ENCODE data around the gene RPS21. TPM values are rescaled to one million over a fixed set of nuclear protein-coding genes. Genes with fewer than 3 reads are reported as not detected.

The RPS21 gene
- total RNA-seq, 1 donor from 2014 or later: 2,109 TPM

- intact Hi-C loops (cut with micrococcal nuclease): no loop called here
- Mint-ChIP-seq H3K27ac (no peak overlapping the region), H3K36me3 (ENCODE audit: low read depth) (no peaks in the 10 kb centered on the region), H3K4me3 (no peak overlapping the region), H3K27me3 (peaks cover 4% of the 10 kb centered on the region), H3K9me3 (no peaks in the 10 kb centered on the region), H3K4me1 (no peaks in the 10 kb centered on the region)
- DNase-seq: no peak
Observed at GRCh38 chr20:62374331-62375152, 12.4 kb upstream of the RPS21 start.

GRCh38 chr20:62376112-62377063 is 10.5 kb upstream of the RPS21 start:
- Mint-ChIP-seq H3K27me3 (peaks cover 3% of the 10 kb centered on the region), H3K27ac (no peak overlapping the region), H3K9me3 (no peaks in the 10 kb centered on the region), H3K36me3 (ENCODE audit: low read depth) (no peaks in the 10 kb centered on the region), H3K4me1 (no peaks in the 10 kb centered on the region), H3K4me3 (no peak overlapping the region)
- intact Hi-C loops (cut with micrococcal nuclease): no loop called here
- no peak for DNase-seq

GRCh38 chr20:62377064-62377461 is 9.8 kb upstream of the RPS21 start:
- intact Hi-C loops (cut with micrococcal nuclease): no loop called here
- Mint-ChIP-seq H3K4me3 (no peak overlapping the region), H3K27me3 (peaks cover 3% of the 10 kb centered on the region), H3K36me3 (ENCODE audit: low read depth) (peaks cover 4% of the 10 kb centered on the region), H3K27ac (no peak overlapping the region), H3K4me1 (no peaks in the 10 kb centered on the region), H3K9me3 (peaks cover 4% of the 10 kb centered on the region)
- DNase-seq: no peak

GRCh38 chr20:62377615-62378178 is 9.2 kb upstream of the RPS21 start:
- Mint-ChIP-seq H3K27me3 (peaks cover 3% of the 10 kb centered on the region), H3K36me3 (ENCODE audit: low read depth) (peaks cover 8% of the 10 kb centered on the region), H3K4me3 (no peak overlapping the region), H3K4me1 (peaks cover 2% of the 10 kb centered on the region), H3K27ac (no peak overlapping the region), H3K9me3 (peaks cover 6% of the 10 kb centered on the region)
- intact Hi-C loops (cut with micrococcal nuclease): no loop called here
- DNase-seq: no peak

GRCh38 chr20:62378215-62378614 is 8.7 kb upstream of the RPS21 start:
- no peak overlapping the region for H3K27ac Mint-ChIP-seq
- H3K4me3 Mint-ChIP-seq: no peak overlapping the region
- H3K4me1 Mint-ChIP-seq: peaks cover 5% of the 10 kb centered on the region
- intact Hi-C loops (cut with micrococcal nuclease): no loop called here
- peaks cover 2% of the 10 kb centered on the region for H3K27me3 Mint-ChIP-seq
- peaks cover 6% of the 10 kb centered on the region for H3K9me3 Mint-ChIP-seq
- H3K36me3 Mint-ChIP-seq (ENCODE audit: low read depth): peaks cover 11% of the 10 kb centered on the region
- DNase-seq: no peak

GRCh38 chr20:62381202-62381797 is 5.6 kb upstream of the RPS21 start:
- no peak for DNase-seq
- no peaks in the 10 kb centered on the region for H3K27me3 Mint-ChIP-seq
- intact Hi-C loops (cut with micrococcal nuclease): loop anchor here (5.0 kb wide), 1 partner anchor 379 kb away; no protein-coding TSS in a partner anchor
- H3K4me3 Mint-ChIP-seq: no peak overlapping the region
- peaks cover 14% of the 10 kb centered on the region for H3K36me3 Mint-ChIP-seq (ENCODE audit: low read depth)
- H3K27ac Mint-ChIP-seq: no peak overlapping the region
- peaks cover 15% of the 10 kb centered on the region for H3K4me1 Mint-ChIP-seq
- H3K9me3 Mint-ChIP-seq: peaks cover 6% of the 10 kb centered on the region

- Mint-ChIP-seq H3K36me3 (ENCODE audit: low read depth) (peaks cover 16% of the 10 kb centered on the region), H3K9me3 (peaks cover 6% of the 10 kb centered on the region), H3K4me3 (no peak overlapping the region), H3K4me1 (peaks cover 15% of the 10 kb centered on the region), H3K27ac (no peak overlapping the region), H3K27me3 (no peaks in the 10 kb centered on the region)
- DNase-seq: no peak
- intact Hi-C loops (cut with micrococcal nuclease): loop anchor here (1.0 to 5.0 kb wide), 2 partner anchors 80 to 380 kb away; partner anchors contain the start of gene ADRM1
Observed at GRCh38 chr20:62381842-62382241, 5.1 kb upstream of the RPS21 start.

- intact Hi-C loops (cut with micrococcal nuclease): loop anchor here (1.0 to 5.0 kb wide), 2 partner anchors 80 to 380 kb away; partner anchors contain the start of gene ADRM1
- Mint-ChIP-seq H3K27ac (no peak overlapping the region), H3K4me3 (no peak overlapping the region), H3K4me1 (peaks cover 17% of the 10 kb centered on the region), H3K27me3 (no peaks in the 10 kb centered on the region), H3K9me3 (peaks cover 6% of the 10 kb centered on the region), H3K36me3 (ENCODE audit: low read depth) (peaks cover 21% of the 10 kb centered on the region)
- DNase-seq: peak; percentile 95
Observed at GRCh38 chr20:62382306-62383198, 4.4 kb upstream of the RPS21 start.

- Mint-ChIP-seq H3K4me3 (peak overlapping the region; percentile 98), H3K9me3 (no peaks in the 10 kb centered on the region), H3K27ac (peak overlapping the region; percentile 94), H3K27me3 (no peaks in the 10 kb centered on the region), H3K4me1 (peaks cover 37% of the 10 kb centered on the region), H3K36me3 (ENCODE audit: low read depth) (peaks cover 51% of the 10 kb centered on the region)
- intact Hi-C loops (cut with micrococcal nuclease): loop anchor here (1.0 to 5.0 kb wide), 5 partner anchors 20 to 405 kb away; partner anchors contain the start of genes ADRM1, CABLES2 and LSM14B
- no peak for DNase-seq
Observed at GRCh38 chr20:62387219-62387913, 463 bp downstream of the RPS21 start.

GRCh38 chr20:62387933-62388635 is 1.2 kb downstream of the RPS21 start:
- peaks cover 46% of the 10 kb centered on the region for H3K36me3 Mint-ChIP-seq (ENCODE audit: low read depth)
- no peaks in the 10 kb centered on the region for H3K9me3 Mint-ChIP-seq
- no peaks in the 10 kb centered on the region for H3K27me3 Mint-ChIP-seq
- intact Hi-C loops (cut with micrococcal nuclease): loop anchor here (1.0 to 5.0 kb wide), 5 partner anchors 19 to 404 kb away; partner anchors contain the start of genes ADRM1, CABLES2 and LSM14B
- peak overlapping the region; percentile 94 for H3K27ac Mint-ChIP-seq
- peaks cover 32% of the 10 kb centered on the region for H3K4me1 Mint-ChIP-seq
- no peak for DNase-seq
- H3K4me3 Mint-ChIP-seq: peak overlapping the region; percentile 98

- peaks cover 46% of the 10 kb centered on the region for H3K36me3 Mint-ChIP-seq (ENCODE audit: low read depth)
- intact Hi-C loops (cut with micrococcal nuclease): loop anchor here (5.0 kb wide), 3 partner anchors 113 to 403 kb away; partner anchors contain the start of gene LSM14B
- H3K4me3 Mint-ChIP-seq: peak overlapping the region; percentile 98
- no peak for DNase-seq
- H3K4me1 Mint-ChIP-seq: peaks cover 29% of the 10 kb centered on the region
- H3K27me3 Mint-ChIP-seq: no peaks in the 10 kb centered on the region
- peak overlapping the region; percentile 72 for H3K27ac Mint-ChIP-seq
- no peaks in the 10 kb centered on the region for H3K9me3 Mint-ChIP-seq
Observed at GRCh38 chr20:62388839-62389600, 2.1 kb downstream of the RPS21 start.

Measured in activated CD4-positive, alpha-beta T cell treated with anti-CD3 and anti-CD28 coated beads, Interleukin-2, amount 10 ng/mL, durations not matched to agents 24 days and 14 days (primary cell).